BJ (cell line): ENCODE results near the gene NT5DC3. TPM values are rescaled to one million over a fixed set of nuclear protein-coding genes. Genes with fewer than 3 reads are reported as not detected.

Experiments used
- CTCF ChIA-PET: fragments of 350-600 bp; formaldehyde crosslinking; extraction: SDS; loops from one replicate; lab custom pipeline; 2021; ENCODE audit warnings: antibody characterized with exemption, inconsistent platforms; lab: Yijun Ruan, JAX
- POLR2A ChIA-PET: fragments of 300-600 bp; sonication (Branson Sonifier 250); formaldehyde crosslinking; extraction: SDS; loops from one replicate; lab custom pipeline; 2021; ENCODE audit warnings: antibody characterized with exemption; lab: Charles Lee
- DNase-seq: peaks from one replicate; pipeline ENCODE4 v3.0.0-alpha.2; 2011; ENCODE audit warnings: low read depth
- H3K27me3 ChIP-seq: 2 replicates; pipeline ENCODE4 v1.6.0; 2011; ENCODE audit warnings: low read length; ENCODE audit not compliant: control insufficient read depth, insufficient read depth
- H3K36me3 ChIP-seq: 2 replicates; pipeline ENCODE4 v1.5.1; 2011; ENCODE audit warnings: low read length; ENCODE audit not compliant: control insufficient read depth, insufficient read depth
- H3K4me3 ChIP-seq: 2 replicates; pipeline ENCODE4 v1.5.1; 2011; ENCODE audit warnings: low read depth, mild to moderate bottlenecking, control low read depth, low read length
- polyA plus RNA-seq: library from polyadenylated mRNA; depleted of rRNA; stranded (reverse); fragments of >200 nt; gene quantifications from 2 replicates; pipeline ENCODE4 v1.2.3, GENCODE V29; 2011
- TF ChIP-seq, protein P1 (sequence below): IDR thresholded peaks from 2 replicates; pipeline ENCODE4 v1.5.1; 2011; ENCODE audit warnings: low read depth, mild to moderate bottlenecking, control low read depth, inconsistent platforms, low read length, moderate library complexity; ENCODE audit not compliant: insufficient read depth

The NT5DC3 gene
- polyA plus RNA-seq, 1 experiment = 1.2 TPM

DNA sequence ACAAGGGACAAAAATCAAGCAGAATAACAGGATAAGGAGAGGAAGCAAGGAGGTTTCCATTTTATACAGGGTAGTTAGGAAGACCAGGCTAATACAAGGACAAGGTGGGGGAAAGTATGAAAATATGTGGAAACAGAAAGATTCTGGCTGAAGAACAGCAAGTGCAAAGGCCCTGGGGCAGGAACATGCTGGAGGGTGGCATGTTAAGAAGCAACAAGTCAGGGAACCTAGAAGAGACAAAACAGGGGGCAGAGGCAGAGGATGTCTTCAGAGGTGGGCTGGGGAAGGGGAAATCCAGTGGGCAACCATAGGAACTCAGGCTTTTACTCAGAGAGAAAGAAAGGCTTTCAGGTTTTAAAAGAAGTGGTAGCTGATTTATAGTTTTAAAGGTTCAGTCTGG, 54.8 kb downstream of the NT5DC3 start:
- H3K27me3 ChIP-seq = no peaks in the 10 kb centered on the region
- ChIA-PET POLR2A (no interaction called here), CTCF (no interaction called here)
- DNase-seq = no peak
- H3K4me3 ChIP-seq = no peak overlapping the region
- H3K36me3 ChIP-seq = peaks cover 9% of the 10 kb centered on the region
- TF ChIP-seq, protein P1, sequence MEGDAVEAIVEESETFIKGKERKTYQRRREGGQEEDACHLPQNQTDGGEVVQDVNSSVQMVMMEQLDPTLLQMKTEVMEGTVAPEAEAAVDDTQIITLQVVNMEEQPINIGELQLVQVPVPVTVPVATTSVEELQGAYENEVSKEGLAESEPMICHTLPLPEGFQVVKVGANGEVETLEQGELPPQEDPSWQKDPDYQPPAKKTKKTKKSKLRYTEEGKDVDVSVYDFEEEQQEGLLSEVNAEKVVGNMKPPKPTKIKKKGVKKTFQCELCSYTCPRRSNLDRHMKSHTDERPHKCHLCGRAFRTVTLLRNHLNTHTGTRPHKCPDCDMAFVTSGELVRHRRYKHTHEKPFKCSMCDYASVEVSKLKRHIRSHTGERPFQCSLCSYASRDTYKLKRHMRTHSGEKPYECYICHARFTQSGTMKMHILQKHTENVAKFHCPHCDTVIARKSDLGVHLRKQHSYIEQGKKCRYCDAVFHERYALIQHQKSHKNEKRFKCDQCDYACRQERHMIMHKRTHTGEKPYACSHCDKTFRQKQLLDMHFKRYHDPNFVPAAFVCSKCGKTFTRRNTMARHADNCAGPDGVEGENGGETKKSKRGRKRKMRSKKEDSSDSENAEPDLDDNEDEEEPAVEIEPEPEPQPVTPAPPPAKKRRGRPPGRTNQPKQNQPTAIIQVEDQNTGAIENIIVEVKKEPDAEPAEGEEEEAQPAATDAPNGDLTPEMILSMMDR = no peak

- no peak for DNase-seq
- Histone ChIP-seq H3K4me3 (no peak overlapping the region), H3K36me3 (peaks cover 9% of the 10 kb centered on the region), H3K27me3 (no peaks in the 10 kb centered on the region)
- TF ChIP-seq, protein P1 = no peak
- ChIA-PET POLR2A (no interaction called here), CTCF (interaction anchor here (0.5 kb wide), 1 partner anchor 14 kb away, joined by 3 read pairs; no protein-coding TSS in a partner anchor)
These were observed 55.6 kb downstream of the NT5DC3 start for GRCh38 chr12:103785243-103786031.

GRCh38 chr12:103783744-103784664, 57.0 kb downstream of the NT5DC3 start:
- ChIA-PET POLR2A (no interaction called here), CTCF (no interaction called here)
- no peak overlapping the region for H3K4me3 ChIP-seq
- H3K36me3 ChIP-seq = peaks cover 9% of the 10 kb centered on the region
- H3K27me3 ChIP-seq = no peaks in the 10 kb centered on the region
- TF ChIP-seq, protein P1 = no peak
- DNase-seq = no peak

DNA sequence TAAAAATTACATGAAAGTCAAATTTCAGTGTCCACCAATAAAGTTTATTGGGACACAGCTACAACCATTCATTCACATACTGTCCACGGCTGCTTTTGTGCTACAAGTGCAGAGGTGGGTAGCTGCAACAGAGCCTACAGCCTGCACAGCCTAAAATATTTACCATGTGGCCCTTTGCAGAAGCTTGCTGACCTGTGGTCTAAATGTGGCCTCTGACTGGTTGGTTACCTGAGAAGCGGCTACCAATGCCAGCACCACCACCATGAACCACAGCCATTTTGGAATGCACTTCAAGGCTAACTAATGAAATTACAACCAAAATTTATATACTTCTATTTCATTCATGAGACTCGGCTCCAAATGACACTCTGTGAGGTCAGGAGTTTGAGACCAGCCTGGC, 58.6 kb downstream of the NT5DC3 start:
- no peak for DNase-seq
- ChIA-PET POLR2A (no interaction called here), CTCF (interaction anchor here (0.6 to 1.7 kb wide), 4 partner anchors 9 to 89 kb away, joined by 3 read pairs; no protein-coding TSS in a partner anchor)
- H3K36me3 ChIP-seq = peaks cover 9% of the 10 kb centered on the region
- H3K4me3 ChIP-seq = no peak overlapping the region
- TF ChIP-seq, protein P1 = no peak
- H3K27me3 ChIP-seq = no peaks in the 10 kb centered on the region

GRCh38 chr12:103780992-103781391, 60.0 kb downstream of the NT5DC3 start:
- TF ChIP-seq, protein P1 = no peak
- H3K27me3 ChIP-seq = no peaks in the 10 kb centered on the region
- DNase-seq = no peak
- POLR2A ChIA-PET = no interaction called here
- H3K4me3 ChIP-seq = no peak overlapping the region
- CTCF ChIA-PET = interaction anchor here (0.6 to 1.7 kb wide), 4 partner anchors 10 to 90 kb away, joined by 3 to 5 read pairs (median 4); no protein-coding TSS in a partner anchor
- H3K36me3 ChIP-seq = peaks cover 10% of the 10 kb centered on the region
